C4-2B (cell line): ENCODE data around the gene SPTSSB.

Experiments
- CTCF ChIP-seq: fragments of 450-650 bp; conservative IDR thresholded peaks from 2 replicates; pipeline ENCODE4 v1.5.1; 2017; ENCODE audit warnings: mild to moderate bottlenecking
- ZFX ChIP-seq: fragments of 450-650 bp; IDR thresholded peaks from 2 replicates; pipeline ENCODE4 v1.6.1; 2017

- no peak for TF ChIP-seq CTCF
- TF ChIP-seq ZFX = no peak
Measured at GRCh38 chr3:161351330-161351729, 20.0 kb downstream of the SPTSSB start.
